OCI-LY1 (cell line): Measurements from ENCODE around the gene PSMD3.

Experiments used
- H2AFZ ChIP-seq: fragments of 200-600 bp; sonication (generic), shearing (Covaris generic); 2 replicates; pipeline ENCODE4 v1.6.0; 2014; ENCODE audit warnings: antibody characterized with exemption, mild to moderate bottlenecking, low read length
- H3F3A ChIP-seq: fragments of 200-600 bp; sonication (generic), shearing (Covaris generic); 2 replicates; pipeline ENCODE4 v1.6.0; 2014; ENCODE audit warnings: mild to moderate bottlenecking, antibody characterized with exemption, low read length, moderate library complexity; ENCODE audit not compliant: insufficient read depth
- H3K27ac ChIP-seq: fragments of 200-600 bp; sonication (generic); 2 replicates; pipeline ENCODE4 v1.5.1; 2014; ENCODE audit warnings: low read length, mixed run types, mild to moderate bottlenecking, low read depth; ENCODE audit not compliant: poor library complexity, severe bottlenecking
- H3K27me3 ChIP-seq: fragments of 200-600 bp; sonication (generic); 2 replicates; pipeline ENCODE4 v1.6.0; 2014; ENCODE audit warnings: antibody characterized with exemption, mild to moderate bottlenecking, low read length, moderate library complexity; ENCODE audit not compliant: insufficient read depth
- H3K36me3 ChIP-seq: fragments of 200-600 bp; sonication (generic); 2 replicates; pipeline ENCODE4 v1.6.1; 2014; ENCODE audit warnings: mild to moderate bottlenecking, antibody characterized with exemption, low read length, moderate library complexity, mixed read lengths; ENCODE audit not compliant: insufficient read depth
- H3K4me1 ChIP-seq: fragments of 200-600 bp; sonication (generic); 2 replicates; pipeline ENCODE4 v1.5.1; 2014; ENCODE audit warnings: mild to moderate bottlenecking, low read length, moderate library complexity; ENCODE audit not compliant: insufficient read depth, severe bottlenecking
- H3K4me2 ChIP-seq: fragments of 200-600 bp; sonication (generic), shearing (Covaris generic); 2 replicates; pipeline ENCODE4 v1.6.1; 2014; ENCODE audit warnings: low read length
- H3K4me3 ChIP-seq: fragments of 200-600 bp; sonication (generic); 2 replicates; pipeline ENCODE4 v1.5.1; 2014; ENCODE audit warnings: low read length, low read depth, mild to moderate bottlenecking, mixed read lengths; ENCODE audit not compliant: poor library complexity, severe bottlenecking
- H3K79me2 ChIP-seq: fragments of 200-600 bp; shearing (Covaris generic); 2 replicates; pipeline ENCODE4 v1.6.1; 2016; ENCODE audit warnings: mixed run types, low read length, mixed read lengths; ENCODE audit not compliant: insufficient read depth
- H3K9ac ChIP-seq: fragments of 200-600 bp; sonication (generic), shearing (Covaris generic); 2 replicates; pipeline ENCODE4 v1.6.1; 2014; ENCODE audit warnings: mild to moderate bottlenecking, low read length, mixed read lengths
- H3K9me2 ChIP-seq: fragments of 200-600 bp; sonication (generic), shearing (Covaris generic); 2 replicates; pipeline ENCODE4 v1.6.1; 2014; ENCODE audit warnings: low read depth, mild to moderate bottlenecking, low read length, mixed read lengths
- H3K9me3 ChIP-seq: fragments of 200-600 bp; shearing (Covaris generic); 2 replicates; pipeline ENCODE4 v1.6.1; 2014; ENCODE audit warnings: low read length, mixed read lengths
- H4K20me1 ChIP-seq: fragments of 200-600 bp; sonication (generic), shearing (Covaris generic); 2 replicates; pipeline ENCODE4 v1.6.0; 2016; ENCODE audit warnings: mild to moderate bottlenecking, low read length; ENCODE audit not compliant: insufficient read depth
- EZH2 ChIP-seq: fragments of 200-600 bp; sonication (generic), shearing (Covaris generic); IDR thresholded peaks from 2 replicates; pipeline ENCODE4 v1.8.0; 2017; ENCODE audit warnings: borderline replicate concordance, mixed run types, mild to moderate bottlenecking, antibody characterized with exemption, low read length, moderate library complexity, mixed read lengths
- TF ChIP-seq, protein P1 (sequence below): fragments of 200-600 bp; sonication (generic), shearing (Covaris generic); IDR thresholded peaks from 2 replicates; pipeline ENCODE4 v1.5.1; 2017; ENCODE audit warnings: mild to moderate bottlenecking, antibody characterized with exemption, low read length, moderate library complexity, mixed read lengths

The PSMD3 gene

DNA sequence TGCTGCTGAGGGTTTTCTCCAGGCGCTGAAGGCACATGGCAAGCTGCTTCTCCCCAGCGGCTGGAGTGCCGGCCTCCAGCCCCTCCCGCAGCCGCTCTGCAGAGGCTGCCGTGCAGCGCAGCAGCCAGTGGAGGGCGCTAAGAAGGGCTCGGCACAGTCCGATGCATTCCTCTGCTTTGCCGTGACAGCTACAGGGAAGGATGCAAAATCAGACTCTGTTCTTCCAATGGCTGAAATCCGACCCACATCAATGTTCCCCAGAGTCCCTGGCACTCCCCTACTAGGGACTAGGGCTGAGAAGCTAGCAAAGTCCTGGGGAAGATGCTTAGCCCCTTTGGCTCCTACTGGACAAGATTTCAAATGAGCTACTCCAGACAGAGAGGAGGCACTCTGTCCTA is 54.6 kb downstream of the PSMD3 start:
- Histone ChIP-seq H3K27ac (no peak overlapping the region), H3K4me3 (no peak overlapping the region), H3K4me1 (no peaks in the 10 kb centered on the region), H3K79me2 (no peaks in the 10 kb centered on the region), H3K9ac (no peak overlapping the region), H3K9me2 (no peaks in the 10 kb centered on the region), H3K4me2 (no peak overlapping the region), H3K9me3 (no peaks in the 10 kb centered on the region), H3K36me3 (peaks cover 41% of the 10 kb centered on the region; the same call in 1 of the 2 replicates), H4K20me1 (no peaks in the 10 kb centered on the region), H3K27me3 (no peaks in the 10 kb centered on the region), H3F3A (no peaks in the 10 kb centered on the region), H2AFZ (no peak overlapping the region)
- TF ChIP-seq EZH2, result no peak
- TF ChIP-seq, protein P1, sequence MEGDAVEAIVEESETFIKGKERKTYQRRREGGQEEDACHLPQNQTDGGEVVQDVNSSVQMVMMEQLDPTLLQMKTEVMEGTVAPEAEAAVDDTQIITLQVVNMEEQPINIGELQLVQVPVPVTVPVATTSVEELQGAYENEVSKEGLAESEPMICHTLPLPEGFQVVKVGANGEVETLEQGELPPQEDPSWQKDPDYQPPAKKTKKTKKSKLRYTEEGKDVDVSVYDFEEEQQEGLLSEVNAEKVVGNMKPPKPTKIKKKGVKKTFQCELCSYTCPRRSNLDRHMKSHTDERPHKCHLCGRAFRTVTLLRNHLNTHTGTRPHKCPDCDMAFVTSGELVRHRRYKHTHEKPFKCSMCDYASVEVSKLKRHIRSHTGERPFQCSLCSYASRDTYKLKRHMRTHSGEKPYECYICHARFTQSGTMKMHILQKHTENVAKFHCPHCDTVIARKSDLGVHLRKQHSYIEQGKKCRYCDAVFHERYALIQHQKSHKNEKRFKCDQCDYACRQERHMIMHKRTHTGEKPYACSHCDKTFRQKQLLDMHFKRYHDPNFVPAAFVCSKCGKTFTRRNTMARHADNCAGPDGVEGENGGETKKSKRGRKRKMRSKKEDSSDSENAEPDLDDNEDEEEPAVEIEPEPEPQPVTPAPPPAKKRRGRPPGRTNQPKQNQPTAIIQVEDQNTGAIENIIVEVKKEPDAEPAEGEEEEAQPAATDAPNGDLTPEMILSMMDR, result peak; percentile 94

DNA sequence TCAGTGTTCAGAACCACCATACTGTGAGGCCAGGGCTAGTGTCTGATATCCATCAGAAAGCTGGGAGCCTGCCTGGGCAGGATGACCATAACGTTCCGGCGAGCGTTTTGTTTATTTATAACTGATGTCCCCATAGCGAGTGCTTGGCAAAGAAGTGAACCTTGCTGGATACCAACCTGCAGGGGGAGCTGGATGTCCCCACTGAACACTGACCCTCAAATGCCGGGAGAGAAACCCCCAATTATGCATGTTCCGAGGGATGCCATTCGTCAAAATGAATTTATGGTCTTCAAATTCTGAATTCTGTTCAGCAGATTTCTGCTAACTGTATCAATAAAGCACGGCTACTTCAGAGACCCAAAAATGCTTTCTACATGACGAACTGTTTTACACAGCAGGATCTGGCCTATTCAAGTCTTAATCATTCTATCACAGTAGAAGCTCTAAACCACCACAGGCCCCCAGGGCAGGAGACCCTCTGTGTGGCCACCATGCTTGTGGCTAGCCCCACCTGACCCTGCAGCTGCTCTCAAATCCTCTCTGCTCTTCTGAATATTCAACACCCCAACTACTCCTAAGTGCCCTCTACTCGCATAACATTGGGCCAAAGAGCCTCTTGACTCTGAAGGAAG is 58.4 kb downstream of the PSMD3 start:
- H4K20me1 ChIP-seq, result no peaks in the 10 kb centered on the region
- H3K4me1 ChIP-seq, result no peaks in the 10 kb centered on the region
- H3K9me3 ChIP-seq, result no peaks in the 10 kb centered on the region
- TF ChIP-seq, protein P1, result peak; percentile 65
- TF ChIP-seq EZH2, result no peak
- H3K9ac ChIP-seq, result no peak overlapping the region
- peaks cover 14% of the 10 kb centered on the region; the same call in 1 of the 2 replicates for H3K36me3 ChIP-seq
- H2AFZ ChIP-seq, result no peak overlapping the region
- H3F3A ChIP-seq, result no peaks in the 10 kb centered on the region
- H3K27me3 ChIP-seq, result no peaks in the 10 kb centered on the region
- H3K27ac ChIP-seq, result no peak overlapping the region
- H3K4me2 ChIP-seq, result no peak overlapping the region
- H3K79me2 ChIP-seq, result no peaks in the 10 kb centered on the region
- H3K9me2 ChIP-seq, result no peaks in the 10 kb centered on the region
- H3K4me3 ChIP-seq, result no peak overlapping the region

DNA sequence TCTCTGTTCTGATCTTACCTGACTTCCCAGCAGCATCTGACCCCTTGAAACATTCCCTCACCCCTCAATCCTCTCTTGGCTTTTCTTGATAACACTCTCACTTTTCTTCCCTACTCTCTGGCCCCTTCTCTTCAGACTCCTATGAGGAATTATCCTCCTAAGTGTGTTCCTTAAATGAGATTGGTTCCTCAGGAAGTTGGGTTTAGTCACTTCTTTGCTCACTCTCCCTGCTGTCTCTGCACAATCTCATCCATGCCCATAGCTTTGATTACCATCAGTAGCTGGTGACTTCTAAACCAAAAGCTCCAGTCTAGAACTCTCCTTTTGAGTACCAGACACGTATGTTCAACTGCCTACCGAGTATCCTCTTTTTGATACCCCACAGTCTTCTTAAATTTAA is 60.6 kb downstream of the PSMD3 start:
- no peaks in the 10 kb centered on the region for H4K20me1 ChIP-seq
- no peaks in the 10 kb centered on the region for H3K27me3 ChIP-seq
- H3K9me3 ChIP-seq, result no peaks in the 10 kb centered on the region
- no peak for TF ChIP-seq EZH2
- TF ChIP-seq, protein P1, result no peak
- H3K79me2 ChIP-seq, result no peaks in the 10 kb centered on the region
- no peak overlapping the region for H2AFZ ChIP-seq
- H3K36me3 ChIP-seq, result peaks cover 8% of the 10 kb centered on the region; the same call in 1 of the 2 replicates
- H3K9ac ChIP-seq, result no peak overlapping the region
- H3F3A ChIP-seq, result no peaks in the 10 kb centered on the region
- H3K27ac ChIP-seq, result no peak overlapping the region
- no peaks in the 10 kb centered on the region for H3K4me1 ChIP-seq
- no peak overlapping the region for H3K4me2 ChIP-seq
- H3K4me3 ChIP-seq, result no peak overlapping the region
- no peaks in the 10 kb centered on the region for H3K9me2 ChIP-seq
